ENCODE data around the gene FGF14. TPM values are rescaled to one million over a fixed set of nuclear protein-coding genes. Genes with fewer than 3 reads are reported as not detected.
A peak's percentile ranks its signal among the peaks of the same experiment; 100 is the strongest.

Gene FGF14
- total RNA-seq, 1 experiment from 2014 or later: 0.22 TPM

- H3K27ac Mint-ChIP-seq: peak overlapping the region; percentile 51 to 98 (median 94)
- Histone ChIP-seq H3K4me2 (ENCODE audit: insufficient read depth, insufficient read length, low read length) (peak overlapping the region; percentile 80), H3K27ac (ENCODE audit: insufficient read length, low read depth, low read length) (no peak overlapping the region), H2BK12ac (ENCODE audit: insufficient read length, low read depth, low read length) (no peak overlapping the region), H3K79me2 (ENCODE audit: insufficient read depth, low read length) (no peaks in the 10 kb centered on the region), H3T11ph (ENCODE audit: low read length) (no peak overlapping the region), H3K23ac (ENCODE audit: insufficient read length, low read depth, low read length) (no peak overlapping the region), H3K27me3 (ENCODE audit: insufficient read depth, low read length) (no peaks in the 10 kb centered on the region; the same call in 1 of the 2 replicates), H3K18ac (ENCODE audit: insufficient read length, low read depth, low read length) (peak overlapping the region; percentile 88), H2BK120ac (ENCODE audit: low read depth, low read length, poor library complexity, severe bottlenecking) (no peak overlapping the region), H2BK5ac (ENCODE audit: insufficient read length, low read length) (no peak overlapping the region), H4K91ac (ENCODE audit: insufficient read length, low read depth, low read length) (no peak overlapping the region), H3K56ac (ENCODE audit: insufficient read length, low read depth, low read length) (no peak overlapping the region), H3K14ac (ENCODE audit: insufficient read depth, low read length) (peak overlapping the region; percentile 86), H4K8ac (replicated peaks; ENCODE audit: insufficient read length, low read depth, low read length) (no peak overlapping the region), H3K4ac (ENCODE audit: low read depth, low read length) (no peak overlapping the region), H3K79me1 (ENCODE audit: insufficient read depth, low read depth, low read length, poor library complexity, severe bottlenecking) (no peaks in the 10 kb centered on the region), H2BK15ac (ENCODE audit: low read depth, low read length) (no peak overlapping the region), H3K23me2 (ENCODE audit: insufficient read length, low read depth, low read length, poor library complexity, severe bottlenecking) (peaks cover 6% of the 10 kb centered on the region), H2BK20ac (ENCODE audit: low read depth, low read length, poor library complexity, severe bottlenecking) (no peak overlapping the region), H2AK5ac (ENCODE audit: insufficient read length, low read length) (no peak overlapping the region), H3K9ac (ENCODE audit: extremely low read depth, insufficient read length, low read length) (peak overlapping the region; percentile 60), H3K9me3 (ENCODE audit: control insufficient read depth, low read depth, low read length) (no peaks in the 10 kb centered on the region), H4K20me1 (ENCODE audit: control insufficient read depth, insufficient read depth, insufficient read length) (no peaks in the 10 kb centered on the region), H4K5ac (ENCODE audit: insufficient read length, low read depth, low read length) (no peak overlapping the region), H3K4me1 (ENCODE audit: insufficient read depth, low read length) (no peaks in the 10 kb centered on the region; the same call in 1 of the 2 replicates), H2AFZ (ENCODE audit: low read length) (no peak overlapping the region)
- peaks cover 10 to 14% of the 10 kb centered on the region in 2 experiments for H3K4me1 Mint-ChIP-seq
- peak overlapping the region; percentile 84 to 91 for H3K4me3 Mint-ChIP-seq
- no peaks in the 10 kb centered on the region for H3K9me3 Mint-ChIP-seq
- peaks cover 29% of the 10 kb centered on the region for H3K27me3 Mint-ChIP-seq (ENCODE audit: low read depth)
- DNase-seq: peak; percentile 96
- no CpG with 5 or more reads among the region's 72 CpGs for WGBS (ENCODE audit: extremely low coverage, insufficient read length, low lambda C conversion rate)
- TF ChIP-seq CTCF (conservative IDR thresholded peaks at IDR 0.05): peak; percentile 49; the same call in 2 of the 3 replicates
- no peaks in the 10 kb centered on the region for H3K36me3 Mint-ChIP-seq (ENCODE audit: insufficient read depth in 1 of 3, low read depth in 3 of 3)
Measured at GRCh38 chr13:102394158-102395053, 7.4 kb downstream of the FGF14 start.

Data from H9 (cell line).